Skeletal muscle satellite cell (primary cell): Measurements from ENCODE around the gene STT3B.

ENCODE experiments used
- H3K27me3 ChIP-seq: 2 replicates; pipeline ENCODE4 v1.7.0; 2013; ENCODE audit warnings: low read length; ENCODE audit not compliant: control insufficient read depth, insufficient read depth
- H3K36me3 ChIP-seq: 2 replicates; pipeline ENCODE4 v1.7.0; 2013; ENCODE audit warnings: mild to moderate bottlenecking, control low read depth, low read length; ENCODE audit not compliant: insufficient read depth
- H3K4me1 ChIP-seq: 2 replicates; pipeline ENCODE4 v1.7.0; 2013; ENCODE audit warnings: low read length; ENCODE audit not compliant: control insufficient read depth, insufficient read depth
- H3K4me2 ChIP-seq: 2 replicates; pipeline ENCODE4 v1.7.0; 2013; ENCODE audit warnings: mild to moderate bottlenecking, low read length
- H3K4me3 ChIP-seq: 2 replicates; pipeline ENCODE4 v1.7.0; 2013; ENCODE audit warnings: low read length
- H3K9ac ChIP-seq: 2 replicates; pipeline ENCODE4 v1.7.0; 2013; ENCODE audit warnings: mild to moderate bottlenecking, low read depth, low read length, moderate library complexity
- H3K9me3 ChIP-seq: replicated peaks from 2 replicates; pipeline ENCODE4 v1.7.0; 2013; ENCODE audit warnings: mild to moderate bottlenecking, control low read depth, low read length

STT3B gene

DNA sequence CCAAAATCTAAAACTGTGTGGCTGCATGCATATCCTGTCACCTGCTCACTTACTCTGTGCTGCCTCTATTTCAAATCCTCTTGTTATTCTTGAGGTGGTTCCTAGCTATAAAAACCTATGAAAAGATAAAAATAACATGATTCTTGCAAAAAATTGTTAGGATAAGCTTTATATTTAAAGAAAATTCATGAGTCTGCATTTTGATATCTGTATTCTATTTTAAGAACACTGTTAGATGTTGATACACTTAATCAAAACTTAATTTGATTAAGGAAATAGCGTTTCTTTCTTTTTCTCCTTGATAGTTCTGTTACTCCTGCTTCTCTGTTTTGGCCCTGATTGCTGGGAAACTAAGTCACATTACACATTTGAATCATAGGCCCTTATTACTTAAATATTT is 22.5 kb downstream of the STT3B start:
- no peaks in the 10 kb centered on the region for H3K4me1 ChIP-seq
- H3K27me3 ChIP-seq: no peaks in the 10 kb centered on the region
- H3K4me3 ChIP-seq: no peak overlapping the region
- no peak overlapping the region for H3K9ac ChIP-seq
- H3K4me2 ChIP-seq: no peak overlapping the region
- no peaks in the 10 kb centered on the region for H3K9me3 ChIP-seq
- H3K36me3 ChIP-seq: no peaks in the 10 kb centered on the region

DNA sequence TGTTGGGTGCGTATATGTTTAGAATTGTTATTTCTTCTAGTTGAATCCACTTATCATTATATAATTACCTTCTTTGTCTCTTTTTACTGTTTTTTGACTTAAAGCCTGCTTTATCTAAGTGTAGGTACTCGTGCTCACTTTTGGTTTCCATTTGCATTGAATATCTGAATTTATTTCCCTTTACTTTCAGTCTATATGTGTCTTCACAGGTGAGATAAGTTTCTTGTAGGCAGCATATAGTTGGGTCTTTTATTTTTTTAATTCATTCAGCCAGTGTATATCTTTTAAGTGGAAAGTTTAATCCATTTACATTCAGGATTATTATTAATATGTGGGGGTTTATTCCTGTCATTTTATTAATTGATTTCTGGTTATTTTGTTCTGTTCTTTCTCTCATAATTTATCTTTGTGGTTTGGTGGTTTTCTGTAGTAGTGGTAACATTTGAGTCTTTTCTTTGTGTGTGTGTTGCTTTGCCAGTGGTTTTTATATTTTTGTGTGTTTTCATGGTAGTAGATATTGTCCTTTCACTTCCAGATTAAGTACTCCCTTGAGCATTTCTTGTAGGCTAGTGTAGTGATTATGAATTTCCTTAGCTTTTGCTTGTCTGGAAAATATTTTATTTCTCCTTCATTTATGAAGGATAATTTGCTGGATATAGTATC is 27.3 kb downstream of the STT3B start:
- Histone ChIP-seq H3K27me3 (no peaks in the 10 kb centered on the region), H3K4me1 (no peaks in the 10 kb centered on the region), H3K9me3 (no peaks in the 10 kb centered on the region), H3K36me3 (no peaks in the 10 kb centered on the region), H3K4me3 (no peak overlapping the region), H3K9ac (no peak overlapping the region), H3K4me2 (no peak overlapping the region)

- H3K9ac ChIP-seq: no peak overlapping the region
- H3K4me1 ChIP-seq: no peaks in the 10 kb centered on the region
- H3K27me3 ChIP-seq: no peaks in the 10 kb centered on the region
- no peaks in the 10 kb centered on the region for H3K36me3 ChIP-seq
- H3K4me3 ChIP-seq: no peak overlapping the region
- no peak overlapping the region for H3K4me2 ChIP-seq
- H3K9me3 ChIP-seq: no peaks in the 10 kb centered on the region
Observed at GRCh38 chr3:31561891-31562290, 29.2 kb downstream of the STT3B start.

DNA sequence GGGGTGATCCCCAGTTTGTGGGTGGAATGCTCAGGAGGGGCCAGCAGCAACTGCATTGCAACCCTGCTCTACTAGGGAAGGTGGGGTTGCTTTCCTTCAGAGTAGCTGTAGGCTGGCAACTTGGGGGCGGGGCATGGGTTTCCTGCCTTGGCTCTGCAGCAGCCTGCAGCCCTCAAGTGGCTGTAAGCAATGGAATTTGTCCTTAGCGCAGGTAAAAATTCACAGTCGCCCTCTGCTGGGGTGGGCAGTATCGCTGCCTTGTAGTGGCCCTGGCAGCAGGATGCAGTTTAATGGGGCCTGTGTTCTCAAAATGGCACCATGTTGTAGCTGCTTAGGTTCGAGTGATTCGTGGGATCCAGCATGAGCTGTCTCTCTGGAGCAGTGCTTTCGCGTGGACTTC is 29.8 kb downstream of the STT3B start:
- Histone ChIP-seq H3K27me3 (no peaks in the 10 kb centered on the region), H3K9ac (no peak overlapping the region), H3K36me3 (no peaks in the 10 kb centered on the region), H3K9me3 (no peaks in the 10 kb centered on the region), H3K4me2 (no peak overlapping the region), H3K4me3 (no peak overlapping the region), H3K4me1 (no peaks in the 10 kb centered on the region)

GRCh38 chr3:31565288-31565687 is 32.6 kb downstream of the STT3B start:
- Histone ChIP-seq H3K9me3 (no peaks in the 10 kb centered on the region), H3K36me3 (no peaks in the 10 kb centered on the region), H3K4me2 (no peak overlapping the region), H3K9ac (no peak overlapping the region), H3K27me3 (no peaks in the 10 kb centered on the region), H3K4me1 (no peaks in the 10 kb centered on the region), H3K4me3 (no peak overlapping the region)

DNA sequence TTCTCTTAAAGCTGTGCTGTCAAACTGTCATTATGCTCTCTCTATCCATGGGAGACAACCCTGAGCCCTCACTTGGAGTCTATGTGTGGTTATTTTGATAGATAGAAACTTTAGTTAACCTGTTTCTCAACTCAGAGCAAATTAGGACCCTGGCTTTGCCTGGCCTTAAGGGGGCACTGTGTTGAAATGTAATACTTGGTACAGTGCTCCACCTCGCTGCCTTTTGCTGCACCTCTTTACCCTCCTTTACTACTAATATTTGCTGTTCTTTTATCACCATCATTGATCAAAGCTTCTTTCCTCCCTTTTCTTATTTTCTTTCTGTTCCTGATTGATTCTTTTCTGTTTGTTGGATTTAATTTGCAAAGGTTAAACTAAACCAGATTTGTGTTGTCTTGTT is 34.3 kb downstream of the STT3B start:
- Histone ChIP-seq H3K9me3 (no peaks in the 10 kb centered on the region), H3K27me3 (no peaks in the 10 kb centered on the region), H3K36me3 (no peaks in the 10 kb centered on the region), H3K9ac (no peak overlapping the region), H3K4me3 (no peak overlapping the region), H3K4me1 (no peaks in the 10 kb centered on the region), H3K4me2 (no peak overlapping the region)

- H3K4me3 ChIP-seq: no peak overlapping the region
- no peaks in the 10 kb centered on the region for H3K9me3 ChIP-seq
- H3K4me2 ChIP-seq: no peak overlapping the region
- H3K4me1 ChIP-seq: no peaks in the 10 kb centered on the region
- no peaks in the 10 kb centered on the region for H3K27me3 ChIP-seq
- H3K36me3 ChIP-seq: no peaks in the 10 kb centered on the region
- no peak overlapping the region for H3K9ac ChIP-seq
Observed at GRCh38 chr3:31568649-31569048, 35.9 kb downstream of the STT3B start.

- Histone ChIP-seq H3K4me1 (no peaks in the 10 kb centered on the region), H3K9ac (no peak overlapping the region), H3K9me3 (no peaks in the 10 kb centered on the region), H3K27me3 (no peaks in the 10 kb centered on the region), H3K36me3 (no peaks in the 10 kb centered on the region), H3K4me3 (no peak overlapping the region), H3K4me2 (no peak overlapping the region)
Observed at GRCh38 chr3:31571325-31571724, 38.6 kb downstream of the STT3B start.

GRCh38 chr3:31572236-31573004 is 39.7 kb downstream of the STT3B start:
- Histone ChIP-seq H3K9ac (no peak overlapping the region), H3K9me3 (no peaks in the 10 kb centered on the region), H3K4me2 (no peak overlapping the region), H3K27me3 (no peaks in the 10 kb centered on the region), H3K4me1 (no peaks in the 10 kb centered on the region), H3K36me3 (no peaks in the 10 kb centered on the region), H3K4me3 (no peak overlapping the region)

- Histone ChIP-seq H3K9ac (no peak overlapping the region), H3K4me1 (no peaks in the 10 kb centered on the region), H3K36me3 (no peaks in the 10 kb centered on the region), H3K4me3 (no peak overlapping the region), H3K9me3 (no peaks in the 10 kb centered on the region), H3K27me3 (no peaks in the 10 kb centered on the region), H3K4me2 (no peak overlapping the region)
Observed at GRCh38 chr3:31573036-31573779, 40.5 kb downstream of the STT3B start.

DNA sequence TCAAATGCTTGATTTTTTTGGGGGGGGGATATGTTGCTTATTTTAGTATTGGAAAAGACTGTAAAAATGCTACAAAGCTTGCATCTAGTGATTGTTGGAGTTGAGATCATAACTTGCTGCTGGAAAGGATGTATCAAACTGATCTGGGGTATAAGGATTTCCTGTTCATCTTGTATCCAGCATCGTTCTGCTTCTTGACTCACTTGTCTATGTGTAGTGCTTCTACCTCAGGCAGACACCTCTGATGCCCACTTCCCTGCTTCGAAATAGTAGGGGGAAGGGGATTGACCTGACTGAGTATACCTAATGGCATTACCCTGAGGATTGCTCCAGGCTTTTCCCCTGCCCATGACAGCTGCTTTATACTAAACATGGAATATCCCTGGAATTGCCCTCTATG is 42.7 kb downstream of the STT3B start:
- Histone ChIP-seq H3K27me3 (no peaks in the 10 kb centered on the region), H3K9me3 (no peaks in the 10 kb centered on the region), H3K4me1 (no peaks in the 10 kb centered on the region), H3K4me3 (no peak overlapping the region), H3K4me2 (no peak overlapping the region), H3K36me3 (peaks cover 3% of the 10 kb centered on the region), H3K9ac (no peak overlapping the region)
